Caco-2 (cell line): ENCODE measurements around the gene UCMA. TPM values are rescaled to one million over a fixed set of nuclear protein-coding genes. Genes with fewer than 3 reads are reported as not detected.

Experiments
- BruUV-seq: library from RNA; stranded (reverse); fragments of 400-500 nt; replicated peaks from 2 replicates; lab custom pipeline; 2021; lab: Mats Ljungman, UMichigan
- CTCF ChIA-PET: fragments of 300-600 bp; sonication (Branson Sonifier 250); formaldehyde crosslinking; loops from one replicate; lab custom pipeline; 2022; ENCODE audit warnings: antibody characterized with exemption; lab: Charles Lee
- POLR2A ChIA-PET: fragments of 300-600 bp; sonication (Branson Sonifier 250); formaldehyde crosslinking; loops from one replicate; lab custom pipeline; 2022; ENCODE audit warnings: antibody characterized with exemption; lab: Charles Lee
- DNase-seq, 2 experiments: peaks; one replicate each; pipeline versions ENCODE4 v3.0.0 to v3.0.0-alpha.2; 2020 to 2022
- H3K27me3 ChIP-seq: replicated peaks from 2 replicates; pipeline ENCODE4 v1.6.0; 2011; ENCODE audit warnings: low read length; ENCODE audit not compliant: control insufficient read depth, insufficient read depth
- H3K36me3 ChIP-seq: 2 replicates; pipeline ENCODE4 v1.5.1; 2011; ENCODE audit warnings: low read length; ENCODE audit not compliant: control insufficient read depth, insufficient read depth
- H3K4me1 ChIP-seq: fragments of 250-450 bp; sonication (Bioruptor Pico); 2 replicates; pipeline ENCODE4 v1.5.1; 2020; ENCODE audit warnings: mild to moderate bottlenecking
- H3K4me3 ChIP-seq: 2 replicates; pipeline ENCODE4 v1.5.1; 2011; ENCODE audit warnings: low read depth, mild to moderate bottlenecking, control low read depth, low read length
- H3K9me3 ChIP-seq: fragments of 250-450 bp; sonication (Bioruptor Pico); 2 replicates; pipeline ENCODE4 v1.5.1; 2020; ENCODE audit warnings: mild to moderate bottlenecking, moderate library complexity
- H3K27ac Mint-ChIP-seq: one replicate; pipeline ENCODE4 v1.8.0; 2022; ENCODE audit warnings: mixed read lengths; ENCODE audit not compliant: unreplicated experiment
- H3K27me3 Mint-ChIP-seq: one replicate; pipeline ENCODE4 v1.8.0; 2022; ENCODE audit warnings: mixed read lengths; ENCODE audit not compliant: insufficient read depth, unreplicated experiment
- H3K36me3 Mint-ChIP-seq: one replicate; pipeline ENCODE4 v1.8.0; 2022; ENCODE audit warnings: mild to moderate bottlenecking, mixed read lengths; ENCODE audit not compliant: insufficient read depth, unreplicated experiment
- H3K4me1 Mint-ChIP-seq: one replicate; pipeline ENCODE4 v1.8.0; 2022; ENCODE audit warnings: low read depth, mixed read lengths; ENCODE audit not compliant: unreplicated experiment
- H3K4me3 Mint-ChIP-seq: one replicate; pipeline ENCODE4 v1.8.0; 2022; ENCODE audit warnings: mild to moderate bottlenecking, moderate library complexity, mixed read lengths; ENCODE audit not compliant: unreplicated experiment
- H3K9me3 Mint-ChIP-seq: one replicate; pipeline ENCODE4 v1.8.0; 2022; ENCODE audit warnings: mixed read lengths; ENCODE audit not compliant: unreplicated experiment
- CTCF ChIP-seq, 2 experiments: fragments of 200-600 bp in 1 of 2; IDR thresholded peaks; 1 replicate in 1 of 2; 2 replicates in 1 of 2; pipeline versions ENCODE4 v1.5.1 to v1.8.0; 2011 to 2022; ENCODE audit warnings: antibody characterized with exemption in 1 of 2, control low read depth in 1 of 2, inconsistent platforms in 1 of 2, low read depth in 1 of 2, low read length in 1 of 2, mild to moderate bottlenecking in 1 of 2, moderate library complexity in 1 of 2; ENCODE audit not compliant: insufficient read depth in 1 of 2, severe bottlenecking in 1 of 2, unreplicated experiment in 1 of 2
- intact Hi-C: fragments of 100-400 bp; cut with micrococcal nuclease; formaldehyde crosslinking; loops from one replicate; pipeline ENCODE4 v1.10.0; 2022; ENCODE audit not compliant: unreplicated experiment
- total RNA-seq: library from RNA; stranded (reverse); gene quantifications from 2 replicates; pipeline ENCODE4 v1.2.3, GENCODE V29; 2022

The UCMA gene
- total RNA-seq, 1 experiment from 2014 or later, result not detected

DNA sequence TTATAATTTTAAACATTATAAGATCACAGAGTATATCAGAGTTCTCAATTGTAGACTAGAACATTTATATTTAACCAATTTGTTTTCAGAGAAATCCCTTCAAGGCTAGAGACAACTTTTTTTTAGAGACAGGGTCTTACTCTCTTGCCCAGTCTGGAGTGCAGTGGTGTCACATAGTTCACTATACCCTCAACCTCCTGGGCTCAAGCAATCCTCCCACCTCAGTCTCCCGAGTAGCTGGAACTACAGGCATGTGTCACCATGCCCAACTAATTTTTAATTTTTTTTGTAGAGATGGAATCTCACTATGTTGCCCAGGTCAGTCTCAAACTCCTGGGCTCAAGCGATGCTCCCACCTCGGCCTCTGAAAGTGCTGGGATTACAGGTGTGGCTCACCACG is 15.3 kb downstream of the UCMA start:
- Histone ChIP-seq H3K4me1 (no peaks in the 10 kb centered on the region), H3K9me3 (no peaks in the 10 kb centered on the region), H3K27me3 (no peaks in the 10 kb centered on the region), H3K4me3 (no peak overlapping the region), H3K36me3 (no peaks in the 10 kb centered on the region)
- no TSS peak for BruUV-seq
- peaks cover 3% of the 10 kb centered on the region for H3K9me3 Mint-ChIP-seq
- DNase-seq, result no peak
- no peaks in the 10 kb centered on the region for H3K27me3 Mint-ChIP-seq
- POLR2A ChIA-PET, result no interaction called here
- CTCF ChIA-PET, result interaction anchor here (1.0 kb wide), 1 partner anchor 84 kb away, joined by 4 read pairs; no protein-coding TSS in a partner anchor
- H3K4me3 Mint-ChIP-seq, result no peak overlapping the region
- intact Hi-C loops, result no loop called here
- no peaks in the 10 kb centered on the region for H3K4me1 Mint-ChIP-seq
- peaks cover 5% of the 10 kb centered on the region for H3K36me3 Mint-ChIP-seq
- H3K27ac Mint-ChIP-seq, result no peak overlapping the region
- no peak for TF ChIP-seq CTCF (IDR thresholded peaks at IDR 0.05; ENCODE audit: insufficient read depth in 1 of 2, low read depth in 1 of 2, low read length in 1 of 2, severe bottlenecking in 1 of 2, unreplicated experiment in 1 of 2)

GRCh38 chr10:13213163-13213562 is 21.0 kb downstream of the UCMA start:
- no peaks in the 10 kb centered on the region for H3K4me1 Mint-ChIP-seq
- intact Hi-C loops, result no loop called here
- no peaks in the 10 kb centered on the region for H3K27me3 Mint-ChIP-seq
- no peak overlapping the region for H3K4me3 Mint-ChIP-seq
- DNase-seq, result peak; percentile 37 to 56
- H3K9me3 ChIP-seq, result no peaks in the 10 kb centered on the region
- no peak overlapping the region for H3K27ac Mint-ChIP-seq
- peaks cover 48% of the 10 kb centered on the region for H3K36me3 Mint-ChIP-seq
- TF ChIP-seq CTCF (IDR thresholded peaks at IDR 0.05; ENCODE audit: insufficient read depth in 1 of 2, low read depth in 1 of 2, low read length in 1 of 2, severe bottlenecking in 1 of 2, unreplicated experiment in 1 of 2), result no peak
- no TSS peak for BruUV-seq
- H3K27me3 ChIP-seq, result no peaks in the 10 kb centered on the region
- H3K4me1 ChIP-seq, result peaks cover 6% of the 10 kb centered on the region; the same call in 1 of the 2 replicates
- POLR2A ChIA-PET, result interaction anchor here (0.6 kb wide), 1 partner anchor 89 kb away, joined by 5 read pairs; no protein-coding TSS in a partner anchor
- CTCF ChIA-PET, result no interaction called here
- H3K9me3 Mint-ChIP-seq, result peaks cover 15% of the 10 kb centered on the region
- H3K4me3 ChIP-seq, result no peak overlapping the region
- no peaks in the 10 kb centered on the region; the same call in none of the 2 replicates for H3K36me3 ChIP-seq

DNA sequence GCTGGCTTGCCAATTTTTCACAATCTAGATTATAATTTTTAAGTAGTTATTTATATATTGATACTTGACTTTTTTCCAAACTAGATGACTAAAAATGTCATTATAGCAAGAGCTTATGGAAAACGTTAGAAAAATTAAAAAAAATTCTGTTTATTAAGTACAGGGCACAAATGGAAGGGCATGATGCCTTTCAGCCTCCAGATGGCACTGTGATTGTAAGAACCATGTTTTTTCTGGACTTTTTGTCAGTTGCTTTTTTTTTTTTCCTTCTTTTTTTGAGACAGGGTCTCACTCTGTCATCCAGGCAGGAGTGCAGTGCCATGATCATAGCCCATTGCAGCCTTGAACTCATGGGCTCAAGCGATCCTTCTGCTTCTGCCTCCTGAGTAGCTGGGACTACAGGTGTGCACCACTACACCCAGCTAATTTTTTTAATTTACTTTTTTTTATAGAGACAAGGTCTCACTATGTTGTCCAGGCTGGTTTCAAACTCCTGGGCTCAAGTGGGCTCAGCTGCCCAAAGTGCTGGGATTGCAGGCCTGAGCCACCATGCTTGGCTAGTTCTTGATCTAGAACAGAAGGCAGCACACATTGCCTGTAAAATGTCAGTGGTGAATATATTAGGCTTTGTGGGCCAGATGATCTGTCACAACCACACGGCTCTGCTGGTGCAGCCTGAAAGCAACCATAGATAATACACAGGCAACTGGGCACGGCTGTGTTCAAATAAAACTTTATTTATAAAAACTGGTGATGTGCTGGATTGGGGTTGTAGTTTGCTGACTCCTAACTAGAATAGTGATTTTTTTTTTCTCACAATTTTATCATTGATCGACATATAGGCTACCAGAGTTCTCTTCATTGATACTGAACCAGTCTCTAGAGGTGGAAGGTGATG is 27.4 kb downstream of the UCMA start:
- peak in 1 of 2 experiments; percentile 25 for DNase-seq
- POLR2A ChIA-PET, result no interaction called here
- H3K4me1 ChIP-seq, result no peaks in the 10 kb centered on the region

More for the DNA sequence above, 27.4 kb downstream of the UCMA start:
- Histone ChIP-seq H3K9me3 (no peaks in the 10 kb centered on the region), H3K27me3 (no peaks in the 10 kb centered on the region), H3K4me3 (no peak overlapping the region), H3K36me3 (no peaks in the 10 kb centered on the region; the same call in none of the 2 replicates)
- Mint-ChIP-seq H3K36me3 (peaks cover 54% of the 10 kb centered on the region), H3K27me3 (no peaks in the 10 kb centered on the region), H3K4me3 (no peak overlapping the region), H3K9me3 (no peaks in the 10 kb centered on the region), H3K27ac (no peak overlapping the region), H3K4me1 (no peaks in the 10 kb centered on the region)
- intact Hi-C loops, result loop anchor here (1.0 kb wide), 1 partner anchor 96 kb away; no protein-coding TSS in a partner anchor
- TF ChIP-seq CTCF (IDR thresholded peaks at IDR 0.05; ENCODE audit: insufficient read depth in 1 of 2, low read depth in 1 of 2, low read length in 1 of 2, severe bottlenecking in 1 of 2, unreplicated experiment in 1 of 2), result peak; percentile 49 to 56
- CTCF ChIA-PET, result interaction anchor here (0.7 to 1.0 kb wide), 3 partner anchors 76 to 234 kb away, joined by 3 to 7 read pairs (median 4); no protein-coding TSS in a partner anchor
- BruUV-seq, result no TSS peak
